Right kidney (tissue), 1 donor: ENCODE data around the gene SELE.

Source experiments
- DNase-seq: peaks from one replicate; pipeline ENCODE4 v3.0.0-alpha.2; 2016

The SELE gene

DNA sequence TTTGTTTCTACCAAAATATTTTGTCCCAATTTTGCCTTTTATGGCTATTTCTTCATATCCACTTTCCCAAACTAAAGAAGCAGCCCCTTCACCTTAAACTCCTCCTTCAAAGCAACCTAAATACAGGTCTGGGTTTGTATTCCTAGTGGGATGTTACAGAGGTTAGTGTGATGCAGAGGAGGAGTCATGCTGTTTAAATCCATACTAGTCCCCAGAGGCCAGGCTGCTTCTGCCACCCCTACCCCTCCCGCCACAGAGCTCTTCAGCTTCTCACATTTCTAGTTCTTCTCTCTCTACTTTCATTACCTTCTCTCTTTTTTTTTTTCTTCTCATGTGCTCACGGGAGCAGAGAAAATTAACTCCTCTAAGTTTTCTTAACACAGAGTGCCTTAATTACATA is 51.8 kb downstream of the SELE start:
- DNase-seq: no peak

DNA sequence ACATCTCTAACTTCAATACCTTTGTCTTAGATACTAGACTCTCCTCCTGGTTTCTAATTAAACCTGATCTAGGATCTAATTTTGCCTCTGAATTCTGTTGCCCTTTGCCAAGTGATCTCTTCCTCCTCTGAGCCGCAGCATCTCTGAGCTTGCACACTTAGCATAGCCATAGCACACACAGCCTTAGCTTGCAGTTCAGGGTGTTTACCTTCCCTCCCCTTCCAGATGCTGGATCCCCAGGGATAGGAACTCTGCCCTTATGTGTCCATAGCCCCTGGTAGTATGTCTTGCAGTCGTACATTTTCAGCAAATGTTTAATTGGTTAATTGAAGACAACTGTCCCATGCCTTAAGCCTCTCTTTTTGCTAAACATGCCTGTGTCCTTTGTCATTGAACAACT is 52.7 kb downstream of the SELE start:
- no peak for DNase-seq

DNA sequence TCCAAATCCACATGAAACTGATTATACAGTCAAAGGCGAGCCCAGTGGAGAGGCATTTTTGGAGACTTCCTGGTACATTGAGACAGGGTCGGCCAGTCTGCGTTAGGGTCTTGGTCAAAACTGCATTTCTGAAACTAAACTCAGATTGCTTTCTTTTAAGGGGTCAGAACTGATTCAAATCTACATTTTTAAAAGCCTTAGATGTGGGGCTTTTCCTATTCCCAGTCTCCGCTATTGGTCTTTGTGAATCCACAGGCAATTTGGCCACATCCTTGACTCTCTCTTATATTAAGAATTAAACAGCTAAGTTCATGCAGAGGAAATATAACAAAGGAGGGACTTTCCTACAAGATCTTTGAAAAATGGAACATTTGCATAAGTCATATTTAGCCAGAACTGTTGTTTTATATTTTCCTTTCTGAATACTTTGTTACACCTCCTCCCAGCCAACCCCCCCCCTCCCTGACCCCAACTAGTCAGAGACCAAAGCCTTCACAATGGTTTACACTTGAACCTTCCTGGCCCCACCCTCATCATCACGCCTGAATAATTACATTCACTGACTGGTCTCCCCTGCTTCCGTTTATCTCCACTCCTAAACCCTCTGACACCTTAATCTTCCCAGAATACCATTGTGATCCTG is 53.4 kb downstream of the SELE start:
- DNase-seq: no peak

DNA sequence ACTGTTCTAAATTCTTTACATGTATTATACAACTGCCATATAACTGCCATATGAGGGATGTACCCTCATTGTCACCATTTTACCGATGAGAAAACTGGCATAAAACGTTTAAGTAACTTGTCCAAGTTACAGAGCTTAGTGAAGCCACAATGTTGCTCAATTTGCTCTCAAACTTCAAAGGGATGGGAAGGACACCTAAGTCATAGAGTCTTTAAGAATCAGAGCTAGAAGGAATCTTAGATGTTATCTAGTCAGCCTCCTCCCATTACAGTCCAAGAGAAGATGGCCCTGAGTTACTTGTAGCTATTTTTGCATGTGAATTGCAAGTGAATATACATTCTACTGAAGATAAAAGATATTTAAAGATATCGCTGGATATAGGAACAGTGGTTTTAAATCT is 54.2 kb downstream of the SELE start:
- DNase-seq: no peak

DNA sequence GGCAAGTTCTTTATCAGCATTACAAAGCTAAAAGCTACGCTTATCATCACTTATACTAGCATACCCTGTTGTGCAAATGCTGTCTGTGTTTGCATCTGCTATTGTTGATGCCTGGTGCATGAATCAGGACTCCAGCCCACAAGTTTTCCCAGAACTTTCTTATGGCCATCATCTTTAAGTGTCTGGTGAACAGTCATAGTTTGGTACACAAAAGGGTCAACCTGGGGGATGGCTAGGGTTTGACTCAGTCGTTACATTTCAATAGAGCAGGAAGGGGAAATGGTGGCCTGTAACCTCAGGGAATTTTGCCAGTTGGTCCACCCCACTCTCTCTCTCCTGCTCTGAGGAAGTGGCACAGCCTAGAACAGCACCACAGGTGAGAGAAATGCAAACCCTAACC is 57.9 kb downstream of the SELE start:
- no peak for DNase-seq
